Activated CD4-positive, alpha-beta T cell treated with anti-CD3 and anti-CD28 coated beads for 24 hours (primary cell): ENCODE data around the gene CFAP20DC.
"Not testable (repeated sequence)": the region's sequence is repeated elsewhere in the genome, so short reads cannot be mapped to it uniquely, and the experiment has no call there.

Experiments
- DNase-seq, 2 donors: peaks; one replicate each; pipeline ENCODE4 v3.0.0-alpha.2; 2020; ENCODE audit warnings: low read depth in 2 of 2

CFAP20DC gene

GRCh38 chr3:58743296-58743695, 306.5 kb downstream of the CFAP20DC start:
- DNase-seq: no peak

- no peak for DNase-seq
Measured at GRCh38 chr3:58742239-58742638, 307.6 kb downstream of the CFAP20DC start.

- no peak for DNase-seq
Measured at GRCh38 chr3:58737644-58738043, 312.2 kb downstream of the CFAP20DC start.

GRCh38 chr3:58731673-58732072, 318.2 kb downstream of the CFAP20DC start:
- no peak for DNase-seq

- DNase-seq: no peak
Measured at GRCh38 chr3:58728723-58729122, 321.1 kb downstream of the CFAP20DC start.

- no peak for DNase-seq
Measured at GRCh38 chr3:58725326-58725853, 324.4 kb downstream of the CFAP20DC start.

GRCh38 chr3:58724336-58724735, 325.5 kb downstream of the CFAP20DC start:
- DNase-seq: no peak

GRCh38 chr3:58723173-58723572, 326.7 kb downstream of the CFAP20DC start:
- DNase-seq: no peak

GRCh38 chr3:58722561-58722960, 327.3 kb downstream of the CFAP20DC start:
- DNase-seq: no peak

GRCh38 chr3:58720526-58720925, 329.3 kb downstream of the CFAP20DC start:
- no peak for DNase-seq

- no peak for DNase-seq
Measured at GRCh38 chr3:58719684-58720083, 330.1 kb downstream of the CFAP20DC start.

- no peak for DNase-seq
Measured at GRCh38 chr3:58713715-58714401, 336.0 kb downstream of the CFAP20DC start.

GRCh38 chr3:58711871-58712270, 338.0 kb downstream of the CFAP20DC start:
- no peak for DNase-seq

- not testable (repeated sequence) for DNase-seq
Measured at GRCh38 chr3:58708983-58709382, 340.8 kb downstream of the CFAP20DC start.

- no peak for DNase-seq
Measured at GRCh38 chr3:58708116-58708791, 341.6 kb downstream of the CFAP20DC start.

- no peak for DNase-seq
Measured at GRCh38 chr3:58707390-58707930, 342.4 kb downstream of the CFAP20DC start.

- DNase-seq: no peak
Measured at GRCh38 chr3:58706395-58707167, 343.2 kb downstream of the CFAP20DC start.

GRCh38 chr3:58704745-58705144, 345.1 kb downstream of the CFAP20DC start:
- DNase-seq: no peak

GRCh38 chr3:58704304-58704703, 345.5 kb downstream of the CFAP20DC start:
- not testable (repeated sequence) for DNase-seq

GRCh38 chr3:58698246-58698645, 351.6 kb downstream of the CFAP20DC start:
- no peak for DNase-seq

GRCh38 chr3:58697561-58697960, 352.3 kb downstream of the CFAP20DC start:
- no peak for DNase-seq

GRCh38 chr3:58696813-58697212, 353.0 kb downstream of the CFAP20DC start:
- DNase-seq: not testable (repeated sequence)
